Kidney (tissue), 14 donors: ENCODE measurements around the gene HAUS3. TPM values are rescaled to one million over a fixed set of nuclear protein-coding genes. Genes with fewer than 3 reads are reported as not detected.

Source experiments
- DNase-seq, 5 donors: peaks; one replicate each; pipeline ENCODE4 v3.0.0-alpha.2; 2013 to 2020
- FAIRE-seq: peaks from 2 replicates; lab custom pipeline; 2012; peaks lifted over from hg19 to GRCh38; lab: Jason Lieb, UNC
- H3K27ac ChIP-seq, 2 donors: one replicate each; pipeline ENCODE4 v1.7.0; 2013; ENCODE audit warnings: low read depth in 2 of 2, low read length in 2 of 2, inconsistent platforms in 1 of 2
- H3K27me3 ChIP-seq: one replicate; pipeline ENCODE4 v1.7.1; 2013; ENCODE audit warnings: low read length, inconsistent platforms; ENCODE audit not compliant: control insufficient read depth, insufficient read depth
- H3K36me3 ChIP-seq, 3 donors: one replicate each; pipeline versions ENCODE4 v1.7.0 to v1.7.1; 2013; ENCODE audit warnings: low read length in 3 of 3, control low read depth in 1 of 3, inconsistent platforms in 1 of 3; ENCODE audit not compliant: insufficient read depth in 3 of 3, control insufficient read depth in 2 of 3
- H3K4me1 ChIP-seq, 3 donors: one replicate each; pipeline versions ENCODE4 v1.7.0 to v1.7.1; 2013; ENCODE audit warnings: low read length in 3 of 3, inconsistent platforms in 1 of 3, low read depth in 1 of 3; ENCODE audit not compliant: control insufficient read depth in 2 of 3, insufficient read depth in 2 of 3
- H3K4me3 ChIP-seq, 3 donors: one replicate each; pipeline versions ENCODE4 v1.7.0 to v1.8.1; 2013; ENCODE audit warnings: low read length in 3 of 3, control low read depth in 1 of 3, inconsistent platforms in 1 of 3
- H3K9ac ChIP-seq, 3 donors: one replicate each; pipeline versions ENCODE4 v1.7.0 to v1.7.1; 2013; ENCODE audit warnings: low read length in 3 of 3, control low read depth in 1 of 3, inconsistent platforms in 1 of 3
- H3K9me3 ChIP-seq, 3 donors: one replicate each; pipeline versions ENCODE4 v1.7.0 to v1.7.1; 2013; ENCODE audit warnings: low read length in 3 of 3, control low read depth in 1 of 3, inconsistent platforms in 1 of 3; ENCODE audit not compliant: control insufficient read depth in 2 of 3, insufficient read depth in 1 of 3
- intact Hi-C: fragments of 100-400 bp; cut with DNase I; formaldehyde crosslinking; loops from one replicate; pipeline ENCODE4 v1.11.1; 2022
- polyA plus RNA-seq: library from polyadenylated mRNA; stranded (reverse); fragments of 350-450 nt; fragmentation: Illumina TruSeq; extraction: RNeasy Lipid Tissue Mini Kit (QIAGEN cat#74804); gene quantifications from one replicate; pipeline ENCODE4 v1.2.3, GENCODE V29; 2014; ENCODE audit warnings: low read depth, low replicate concordance; ENCODE audit not compliant: insufficient read depth
- total RNA-seq: library from RNA; stranded (reverse); fragmentation: NEBNext Ultra II Directional; extraction: Animal tissue kit (Norgen Biotek cat#: 25700); gene quantifications from one replicate; pipeline ENCODE4 v1.2.1, GENCODE V29; 2021
- TF ChIP-seq, protein P1 (sequence below): IDR thresholded peaks from 3 replicates; pipeline ENCODE4 v1.5.1; 2012; ENCODE audit warnings: mild to moderate bottlenecking, moderate library complexity, borderline replicate concordance; ENCODE audit not compliant: insufficient read depth; ENCODE audit errors: extremely low read depth
- donor health status: control.
- donor health status: control.
- donor health status: control.
- donor health status: control.
- donor health status: control.
- donor health status: DM: yes; HTN: yes; CAD: no.
- donor health status: Normal renal cell carcinoma (clear cell type).

HAUS3 gene
- total and polyA plus RNA-seq, 2 donors from 2014 or later = 4.1 to 12.1 TPM

DNA sequence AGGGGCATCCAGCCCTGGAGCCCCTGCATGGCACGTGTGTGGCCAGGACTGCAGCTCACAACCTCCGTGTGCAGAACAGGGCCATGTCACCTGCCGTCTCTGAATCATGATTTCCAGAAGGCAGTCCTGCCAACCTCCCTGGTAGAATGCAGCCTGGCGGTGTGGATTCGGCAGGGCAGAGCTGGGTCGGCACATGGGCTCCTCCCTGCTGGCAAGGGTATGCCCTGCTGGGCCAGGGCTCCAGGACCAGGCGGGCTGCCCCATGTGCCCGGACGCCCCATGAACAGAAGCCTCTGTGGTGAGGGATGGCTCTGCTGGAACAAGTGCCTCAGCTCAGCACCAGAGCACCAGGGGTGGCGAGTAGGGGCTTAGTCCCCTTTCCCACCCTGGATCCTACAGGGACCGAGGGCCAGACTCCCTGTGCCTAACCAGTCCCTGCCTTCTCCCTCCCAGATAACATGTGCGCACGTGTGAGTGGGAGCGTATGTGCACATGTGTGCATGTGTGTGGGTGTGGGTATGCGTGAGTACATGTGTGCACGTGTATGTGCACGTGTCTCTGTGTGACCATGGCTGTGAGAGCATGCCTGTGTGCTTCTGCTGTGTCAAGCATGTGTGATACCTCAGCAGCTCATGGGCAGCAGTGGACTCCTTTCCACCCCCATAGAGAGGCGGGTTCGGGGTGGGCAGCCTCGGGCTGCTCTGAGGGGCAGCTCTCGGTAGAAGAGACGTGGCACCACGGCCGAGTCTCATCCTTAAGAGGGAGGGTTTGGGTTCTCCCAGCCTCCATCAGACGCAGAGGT, 30.3 kb upstream of the HAUS3 start:
- TF ChIP-seq, protein P1, sequence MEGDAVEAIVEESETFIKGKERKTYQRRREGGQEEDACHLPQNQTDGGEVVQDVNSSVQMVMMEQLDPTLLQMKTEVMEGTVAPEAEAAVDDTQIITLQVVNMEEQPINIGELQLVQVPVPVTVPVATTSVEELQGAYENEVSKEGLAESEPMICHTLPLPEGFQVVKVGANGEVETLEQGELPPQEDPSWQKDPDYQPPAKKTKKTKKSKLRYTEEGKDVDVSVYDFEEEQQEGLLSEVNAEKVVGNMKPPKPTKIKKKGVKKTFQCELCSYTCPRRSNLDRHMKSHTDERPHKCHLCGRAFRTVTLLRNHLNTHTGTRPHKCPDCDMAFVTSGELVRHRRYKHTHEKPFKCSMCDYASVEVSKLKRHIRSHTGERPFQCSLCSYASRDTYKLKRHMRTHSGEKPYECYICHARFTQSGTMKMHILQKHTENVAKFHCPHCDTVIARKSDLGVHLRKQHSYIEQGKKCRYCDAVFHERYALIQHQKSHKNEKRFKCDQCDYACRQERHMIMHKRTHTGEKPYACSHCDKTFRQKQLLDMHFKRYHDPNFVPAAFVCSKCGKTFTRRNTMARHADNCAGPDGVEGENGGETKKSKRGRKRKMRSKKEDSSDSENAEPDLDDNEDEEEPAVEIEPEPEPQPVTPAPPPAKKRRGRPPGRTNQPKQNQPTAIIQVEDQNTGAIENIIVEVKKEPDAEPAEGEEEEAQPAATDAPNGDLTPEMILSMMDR = no peak
- Histone ChIP-seq H3K9me3 (no peaks in the 10 kb centered on the region), H3K36me3 (peaks cover 0 to 2% (median 0%) of the 10 kb centered on the region in 3 donors), H3K4me1 (no peaks in the 10 kb centered on the region), H3K9ac (no peak overlapping the region), H3K27me3 (no peaks in the 10 kb centered on the region), H3K27ac (no peak overlapping the region), H3K4me3 (no peak overlapping the region)
- FAIRE-seq (no peak), DNase-seq (peak in 1 of 5 donors; percentile 56)
- intact Hi-C loops = no loop called here

DNA sequence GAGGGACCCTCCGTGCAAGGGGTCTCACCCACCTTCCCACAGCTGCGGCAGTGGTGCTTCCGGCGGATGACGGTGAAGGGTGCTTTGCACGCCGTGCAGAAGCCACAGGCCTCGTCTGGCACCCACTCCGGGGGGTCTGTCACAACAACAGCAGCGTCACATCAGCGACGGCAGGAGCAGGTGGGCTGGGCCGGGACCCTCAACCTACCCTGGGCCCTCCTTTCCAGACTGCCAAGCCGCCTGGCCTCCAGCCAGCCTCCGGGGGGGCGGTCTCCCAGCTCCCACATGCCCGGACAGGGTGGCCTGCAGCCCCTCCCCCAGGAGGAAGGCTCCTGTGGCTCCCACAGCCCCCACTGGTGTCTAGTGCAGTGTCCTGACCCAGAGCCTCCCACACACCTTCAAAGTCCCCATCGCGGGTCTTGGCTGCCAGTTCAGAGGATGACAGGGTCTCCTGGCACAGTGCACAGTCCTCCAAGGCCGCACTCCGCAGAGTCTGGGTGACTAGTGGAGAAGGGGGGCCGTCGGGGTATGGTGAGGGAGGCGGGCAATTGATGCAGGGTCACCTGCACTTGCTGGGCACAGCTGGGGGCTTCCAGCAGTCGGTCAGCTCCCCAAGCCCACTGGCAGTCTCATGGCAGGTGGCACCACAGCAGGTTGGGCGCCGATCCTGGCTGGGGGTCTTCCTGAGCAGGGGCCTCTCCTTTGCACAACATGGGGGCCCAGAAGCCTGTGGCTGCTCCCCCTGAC, 29.5 kb upstream of the HAUS3 start:
- Histone ChIP-seq H3K4me1 (peaks cover 0 to 5% (median 0%) of the 10 kb centered on the region in 3 donors), H3K27ac (no peak overlapping the region), H3K4me3 (no peak overlapping the region), H3K27me3 (no peaks in the 10 kb centered on the region), H3K9me3 (no peaks in the 10 kb centered on the region), H3K36me3 (peaks cover 0 to 2% (median 0%) of the 10 kb centered on the region in 3 donors), H3K9ac (no peak overlapping the region)
- FAIRE-seq = no peak
- intact Hi-C loops = no loop called here
- TF ChIP-seq, protein P1 = no peak
- peak in 1 of 5 donors; percentile 70 for DNase-seq

DNA sequence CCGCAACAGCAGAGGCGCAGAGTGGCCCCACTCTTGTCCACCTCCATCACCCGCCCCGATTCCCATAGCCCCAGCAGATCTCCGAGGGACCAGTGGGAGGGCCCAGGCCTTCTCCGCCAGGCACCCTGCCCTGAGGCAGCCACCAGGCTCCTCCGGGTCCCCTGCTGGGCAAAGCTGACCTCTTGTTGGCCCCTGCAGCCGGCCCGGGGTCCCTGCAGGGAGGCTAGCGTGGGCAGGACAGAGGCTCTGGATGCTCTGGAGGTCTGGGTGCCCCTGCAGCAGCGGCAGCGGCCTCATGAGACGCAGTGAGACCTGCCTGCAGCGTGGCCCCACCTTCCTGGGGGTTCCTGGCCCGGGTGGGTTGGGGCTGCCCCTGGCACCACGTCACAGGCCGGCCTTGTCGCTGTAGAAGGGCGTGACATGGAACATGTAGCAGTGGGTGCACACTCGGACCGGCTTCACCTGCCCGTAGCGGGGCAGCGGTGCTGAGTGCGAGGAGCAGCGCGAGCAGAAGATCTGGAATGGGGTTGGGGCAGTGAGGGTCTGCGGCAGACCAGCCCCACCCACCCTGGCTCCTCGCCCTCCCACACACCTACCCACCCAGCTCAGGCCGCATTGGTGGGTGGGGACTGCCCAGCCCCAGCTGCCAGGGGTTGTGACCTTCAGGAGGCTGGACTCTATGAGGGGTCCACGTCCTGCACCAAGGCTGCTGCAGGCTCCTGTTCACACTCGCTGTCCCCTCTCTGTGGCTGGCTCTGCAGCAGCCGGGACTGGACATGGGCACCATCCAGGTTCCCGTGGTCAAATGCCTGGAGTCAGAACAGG, 28.6 kb upstream of the HAUS3 start:
- TF ChIP-seq, protein P1 = no peak
- no peak overlapping the region for H3K9ac ChIP-seq
- H3K36me3 ChIP-seq = peaks cover 0 to 2% (median 0%) of the 10 kb centered on the region in 3 donors
- intact Hi-C loops = no loop called here
- no peaks in the 10 kb centered on the region for H3K27me3 ChIP-seq
- no peak overlapping the region for H3K4me3 ChIP-seq
- no peaks in the 10 kb centered on the region for H3K9me3 ChIP-seq
- H3K4me1 ChIP-seq = peaks cover 0 to 12% (median 0%) of the 10 kb centered on the region in 3 donors
- DNase-seq (peak in 1 of 5 donors; percentile 73), FAIRE-seq (no peak)
- H3K27ac ChIP-seq = no peak overlapping the region
